Hematopoietic multipotent progenitor cell (in vitro differentiated cells): ENCODE results near the gene COX6A1. TPM values are rescaled to one million over a fixed set of nuclear protein-coding genes. Genes with fewer than 3 reads are reported as not detected.

Experiments
- DNase-seq, 3 donors: peaks; one replicate each; pipeline ENCODE4 v3.0.0-alpha.2; 2011 to 2015; ENCODE audit warnings: low read depth in 2 of 3, low spot score in 2 of 3
- total RNA-seq: library from RNA; depleted of rRNA; stranded (reverse); fragments of >200 nt; gene quantifications from one replicate; pipeline ENCODE4 v1.2.3, GENCODE V29; 2012

COX6A1 gene
- total RNA-seq, result 380 TPM

GRCh38 chr12:120437735-120438494, at the start of gene COX6A1:
Gene COX6A1 (plus strand): TSS chr12:120438113. CDS start chr12:120438127, 14 bp downstream.
- peak; percentile 90 to 98 (median 98) for DNase-seq

GRCh38 chr12:120388691-120389481, 49.0 kb upstream of the COX6A1 start:
- no peak for DNase-seq

GRCh38 chr12:120390540-120391120, 47.3 kb upstream of the COX6A1 start:
- DNase-seq, result no peak

- DNase-seq, result no peak
These were observed 43.2 kb upstream of the COX6A1 start for GRCh38 chr12:120394483-120395367.

GRCh38 chr12:120397824-120398540, 39.9 kb upstream of the COX6A1 start:
- no peak for DNase-seq

- no peak for DNase-seq
These were observed 38.4 kb upstream of the COX6A1 start for GRCh38 chr12:120399531-120399930.

- no peak for DNase-seq
These were observed 35.7 kb upstream of the COX6A1 start for GRCh38 chr12:120402217-120402616.

- DNase-seq, result no peak
These were observed 34.0 kb upstream of the COX6A1 start for GRCh38 chr12:120403869-120404268.

GRCh38 chr12:120404271-120404670, 33.6 kb upstream of the COX6A1 start:
- no peak for DNase-seq

GRCh38 chr12:120406069-120406468, 31.8 kb upstream of the COX6A1 start:
- no peak for DNase-seq

GRCh38 chr12:120406553-120406952, 31.4 kb upstream of the COX6A1 start:
- DNase-seq, result no peak

GRCh38 chr12:120408771-120409170, 29.1 kb upstream of the COX6A1 start:
- no peak for DNase-seq

GRCh38 chr12:120412421-120412820, 25.5 kb upstream of the COX6A1 start:
- no peak for DNase-seq

GRCh38 chr12:120413901-120414695, 23.8 kb upstream of the COX6A1 start:
- DNase-seq, result no peak

- DNase-seq, result no peak
These were observed 21.3 kb upstream of the COX6A1 start for GRCh38 chr12:120416490-120417216.

- no peak for DNase-seq
These were observed 19.9 kb upstream of the COX6A1 start for GRCh38 chr12:120417917-120418580.

- DNase-seq, result no peak
These were observed 16.2 kb upstream of the COX6A1 start for GRCh38 chr12:120421701-120422100.

GRCh38 chr12:120422892-120423456, 14.9 kb upstream of the COX6A1 start:
- DNase-seq, result no peak
